ENCODE results near the gene HYAL3. TPM values are rescaled to one million over a fixed set of nuclear protein-coding genes. Genes with fewer than 3 reads are reported as not detected.

HYAL3 gene
- total and polyA plus RNA-seq, 2 experiments from 2014 or later, result 2.4 to 7.1 TPM

DNA sequence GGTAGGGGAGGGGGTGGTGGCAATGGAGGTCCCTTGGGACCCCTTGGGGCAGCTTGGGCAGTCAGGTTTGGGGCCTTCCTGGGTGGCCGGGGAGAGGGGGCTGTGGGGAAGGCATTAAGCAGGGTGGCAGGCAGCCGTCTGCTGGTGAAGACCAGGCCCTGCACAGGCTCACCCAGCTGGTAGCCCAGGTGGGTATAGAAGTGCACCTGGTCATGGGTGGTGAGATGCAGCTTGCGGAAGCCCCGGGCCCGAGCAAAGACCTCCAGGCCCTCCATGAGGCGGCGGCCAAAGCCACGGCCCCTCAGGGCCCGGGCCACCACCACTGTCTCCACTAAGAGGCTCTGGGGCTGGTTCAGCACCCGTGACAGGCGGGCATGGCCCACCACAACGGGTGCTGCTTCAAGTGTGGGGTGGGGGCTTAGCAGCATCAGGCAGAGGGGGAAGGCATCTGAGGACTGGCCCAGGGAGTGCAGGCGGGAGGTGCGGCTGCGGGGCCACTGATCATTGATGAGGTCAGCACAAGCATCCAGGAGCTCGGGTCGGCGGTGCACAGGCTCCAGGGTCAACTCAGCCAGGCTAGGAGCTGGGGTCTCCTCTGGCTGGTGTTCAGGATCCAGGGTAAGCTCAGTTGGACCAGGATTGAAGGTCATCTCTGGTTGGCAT is 2.4 kb downstream of the HYAL3 start (continued):
- TF ChIP-seq, protein P1, sequence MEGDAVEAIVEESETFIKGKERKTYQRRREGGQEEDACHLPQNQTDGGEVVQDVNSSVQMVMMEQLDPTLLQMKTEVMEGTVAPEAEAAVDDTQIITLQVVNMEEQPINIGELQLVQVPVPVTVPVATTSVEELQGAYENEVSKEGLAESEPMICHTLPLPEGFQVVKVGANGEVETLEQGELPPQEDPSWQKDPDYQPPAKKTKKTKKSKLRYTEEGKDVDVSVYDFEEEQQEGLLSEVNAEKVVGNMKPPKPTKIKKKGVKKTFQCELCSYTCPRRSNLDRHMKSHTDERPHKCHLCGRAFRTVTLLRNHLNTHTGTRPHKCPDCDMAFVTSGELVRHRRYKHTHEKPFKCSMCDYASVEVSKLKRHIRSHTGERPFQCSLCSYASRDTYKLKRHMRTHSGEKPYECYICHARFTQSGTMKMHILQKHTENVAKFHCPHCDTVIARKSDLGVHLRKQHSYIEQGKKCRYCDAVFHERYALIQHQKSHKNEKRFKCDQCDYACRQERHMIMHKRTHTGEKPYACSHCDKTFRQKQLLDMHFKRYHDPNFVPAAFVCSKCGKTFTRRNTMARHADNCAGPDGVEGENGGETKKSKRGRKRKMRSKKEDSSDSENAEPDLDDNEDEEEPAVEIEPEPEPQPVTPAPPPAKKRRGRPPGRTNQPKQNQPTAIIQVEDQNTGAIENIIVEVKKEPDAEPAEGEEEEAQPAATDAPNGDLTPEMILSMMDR (conservative IDR thresholded peaks at IDR 0.05; ENCODE audit: low read depth in 2 of 2), result no peak
- TF ChIP-seq, protein P2, sequence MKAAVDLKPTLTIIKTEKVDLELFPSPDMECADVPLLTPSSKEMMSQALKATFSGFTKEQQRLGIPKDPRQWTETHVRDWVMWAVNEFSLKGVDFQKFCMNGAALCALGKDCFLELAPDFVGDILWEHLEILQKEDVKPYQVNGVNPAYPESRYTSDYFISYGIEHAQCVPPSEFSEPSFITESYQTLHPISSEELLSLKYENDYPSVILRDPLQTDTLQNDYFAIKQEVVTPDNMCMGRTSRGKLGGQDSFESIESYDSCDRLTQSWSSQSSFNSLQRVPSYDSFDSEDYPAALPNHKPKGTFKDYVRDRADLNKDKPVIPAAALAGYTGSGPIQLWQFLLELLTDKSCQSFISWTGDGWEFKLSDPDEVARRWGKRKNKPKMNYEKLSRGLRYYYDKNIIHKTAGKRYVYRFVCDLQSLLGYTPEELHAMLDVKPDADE (IDR thresholded peaks at IDR 0.05), result no peak
- TF ChIP-seq, protein P3, sequence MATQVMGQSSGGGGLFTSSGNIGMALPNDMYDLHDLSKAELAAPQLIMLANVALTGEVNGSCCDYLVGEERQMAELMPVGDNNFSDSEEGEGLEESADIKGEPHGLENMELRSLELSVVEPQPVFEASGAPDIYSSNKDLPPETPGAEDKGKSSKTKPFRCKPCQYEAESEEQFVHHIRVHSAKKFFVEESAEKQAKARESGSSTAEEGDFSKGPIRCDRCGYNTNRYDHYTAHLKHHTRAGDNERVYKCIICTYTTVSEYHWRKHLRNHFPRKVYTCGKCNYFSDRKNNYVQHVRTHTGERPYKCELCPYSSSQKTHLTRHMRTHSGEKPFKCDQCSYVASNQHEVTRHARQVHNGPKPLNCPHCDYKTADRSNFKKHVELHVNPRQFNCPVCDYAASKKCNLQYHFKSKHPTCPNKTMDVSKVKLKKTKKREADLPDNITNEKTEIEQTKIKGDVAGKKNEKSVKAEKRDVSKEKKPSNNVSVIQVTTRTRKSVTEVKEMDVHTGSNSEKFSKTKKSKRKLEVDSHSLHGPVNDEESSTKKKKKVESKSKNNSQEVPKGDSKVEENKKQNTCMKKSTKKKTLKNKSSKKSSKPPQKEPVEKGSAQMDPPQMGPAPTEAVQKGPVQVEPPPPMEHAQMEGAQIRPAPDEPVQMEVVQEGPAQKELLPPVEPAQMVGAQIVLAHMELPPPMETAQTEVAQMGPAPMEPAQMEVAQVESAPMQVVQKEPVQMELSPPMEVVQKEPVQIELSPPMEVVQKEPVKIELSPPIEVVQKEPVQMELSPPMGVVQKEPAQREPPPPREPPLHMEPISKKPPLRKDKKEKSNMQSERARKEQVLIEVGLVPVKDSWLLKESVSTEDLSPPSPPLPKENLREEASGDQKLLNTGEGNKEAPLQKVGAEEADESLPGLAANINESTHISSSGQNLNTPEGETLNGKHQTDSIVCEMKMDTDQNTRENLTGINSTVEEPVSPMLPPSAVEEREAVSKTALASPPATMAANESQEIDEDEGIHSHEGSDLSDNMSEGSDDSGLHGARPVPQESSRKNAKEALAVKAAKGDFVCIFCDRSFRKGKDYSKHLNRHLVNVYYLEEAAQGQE (IDR thresholded peaks at IDR 0.05; ENCODE audit: unreplicated experiment), result no peak
- TF ChIP-seq JUNB (IDR thresholded peaks at IDR 0.05; ENCODE audit: unreplicated experiment), result no peak
- no peak for TF ChIP-seq STAT1 (IDR thresholded peaks at IDR 0.05; ENCODE audit: unreplicated experiment)
- TF ChIP-seq ZNF331 (CRISPR knock-in tag; IDR thresholded peaks at IDR 0.05; ENCODE audit: low read depth), result no peak

DNA sequence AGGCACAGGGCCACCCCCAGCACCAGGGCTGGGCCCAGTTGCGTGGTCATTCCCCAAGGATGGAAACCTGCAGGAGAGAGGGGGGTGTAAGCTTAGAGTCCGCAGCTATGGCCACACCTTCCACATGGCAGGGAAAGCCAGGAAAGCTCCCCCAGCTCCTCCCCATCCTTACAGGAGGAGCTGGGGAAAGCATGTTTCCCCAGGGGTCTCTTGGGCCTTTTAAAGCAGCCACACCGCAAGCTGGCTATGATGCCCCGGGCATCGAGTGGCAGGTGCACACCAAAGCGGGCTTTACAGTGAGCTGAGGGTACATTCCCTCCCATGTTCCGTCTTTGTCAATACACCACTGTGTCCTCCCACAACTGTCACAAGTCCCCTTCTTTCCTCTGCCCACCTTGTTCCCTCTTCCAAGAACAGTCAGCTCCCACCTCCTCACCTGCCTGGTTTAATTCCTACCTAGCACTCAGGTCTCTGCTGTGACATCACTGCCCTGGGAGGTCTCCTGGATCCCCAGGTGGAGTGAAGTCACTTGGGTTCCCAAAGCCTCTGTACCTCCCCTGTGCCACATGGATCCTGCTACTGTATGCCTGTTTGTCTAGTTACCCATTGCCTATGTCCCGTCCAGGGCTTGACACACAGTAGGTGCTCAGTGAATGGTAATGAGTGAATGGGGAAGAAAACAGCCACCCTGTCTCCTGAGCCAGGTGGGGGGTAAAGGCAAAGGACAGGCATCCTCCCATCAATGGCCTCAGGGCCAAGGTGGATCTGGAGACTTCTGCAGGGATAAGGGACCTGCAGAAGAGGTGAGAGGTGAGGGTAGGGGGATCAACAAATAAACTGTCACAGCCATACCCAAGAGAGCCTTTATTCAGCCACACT is 3.4 kb downstream of the HYAL3 start:
- peaks cover 25% of the 10 kb centered on the region for H3K27me3 Mint-ChIP-seq (ENCODE audit: insufficient read depth, low read depth, poor library complexity)
- Histone ChIP-seq H3K36me3 (ENCODE audit: insufficient read depth) (no peaks in the 10 kb centered on the region), H3K9me2 (ENCODE audit: insufficient read depth) (no peaks in the 10 kb centered on the region), H3K27ac (ENCODE audit: low read depth) (no peak overlapping the region), H2AFZ (no peak overlapping the region), H3K79me2 (replicated peaks; ENCODE audit: insufficient read depth) (peaks cover 12% of the 10 kb centered on the region), H3K4me3 (no peak overlapping the region), H3F3A (replicated peaks; ENCODE audit: low read depth) (peaks cover 9% of the 10 kb centered on the region), H3K4me1 (ENCODE audit: insufficient read depth) (peaks cover 20% of the 10 kb centered on the region), H4K20me1 (replicated peaks; ENCODE audit: insufficient read depth) (no peaks in the 10 kb centered on the region), H3K27me3 (ENCODE audit: insufficient read depth) (no peaks in the 10 kb centered on the region), H3K4me2 (no peak overlapping the region)
- peaks cover 7% of the 10 kb centered on the region; the same call in 2 of the 3 replicates for H3K36me3 Mint-ChIP-seq (ENCODE audit: low read depth)
- H3K4me1 Mint-ChIP-seq, result peaks cover 25% of the 10 kb centered on the region
- ATAC-seq (no peak), DNase-seq (ENCODE audit: low spot score) (no peak)
- H3K27ac Mint-ChIP-seq, result no peak overlapping the region
- H3K9me3 Mint-ChIP-seq, result no peaks in the 10 kb centered on the region
- no peak overlapping the region for H3K4me3 Mint-ChIP-seq
- TF ChIP-seq ZNF331 (CRISPR knock-in tag; IDR thresholded peaks at IDR 0.05; ENCODE audit: low read depth) (no peak), JUNB (IDR thresholded peaks at IDR 0.05; ENCODE audit: unreplicated experiment) (no peak)
- TF ChIP-seq, protein P1 (conservative IDR thresholded peaks at IDR 0.05; ENCODE audit: low read depth in 2 of 2), result no peak
- TF ChIP-seq, protein P3 (IDR thresholded peaks at IDR 0.05; ENCODE audit: unreplicated experiment), result no peak
- TF ChIP-seq, protein P2 (IDR thresholded peaks at IDR 0.05), result no peak

All from GM23338 (cell line).